K562 (cell line): Measurements from ENCODE around the gene CCDC136. TPM values are rescaled to one million over a fixed set of nuclear protein-coding genes. Genes with fewer than 3 reads are reported as not detected.

ENCODE experiments used
- FOXO4 ChIP-seq: fragments of 450-650 bp; formaldehyde crosslinking; IDR thresholded peaks from 2 replicates; pipeline ENCODE4 v1.4.0; 2020; ENCODE audit warnings: mild to moderate bottlenecking, moderate library complexity
- KDM2B ChIP-seq: fragments of 250-450 bp; sonication (Bioruptor Pico); IDR thresholded peaks from 2 replicates; pipeline ENCODE4 v1.8.0; 2021; ENCODE audit warnings: mild to moderate bottlenecking, moderate library complexity
- NR1H2 ChIP-seq: sonication (generic); formaldehyde crosslinking; IDR thresholded peaks from 2 replicates; pipeline ENCODE4 v1.4.0; 2020; ENCODE audit warnings: mild to moderate bottlenecking, missing genetic modification reagents
- RBM39 ChIP-seq: fragments of 200-400 bp; formaldehyde crosslinking; optimal IDR thresholded peaks from 2 replicates; pipeline ENCODE3; 2018; ENCODE audit warnings: low read depth, low read length
- RERE ChIP-seq: sonication (generic); formaldehyde crosslinking; IDR thresholded peaks from 2 replicates; pipeline ENCODE4 v1.8.0; 2023; ENCODE audit warnings: missing genetic modification reagents, mild to moderate bottlenecking, borderline replicate concordance
- ZMIZ1 ChIP-seq, 2 experiments: fragments of 150-350 bp in 1 of 2; IDR thresholded peaks; 2 replicates each; pipeline ENCODE4 v1.6.1; 2012 to 2016; ENCODE audit warnings: low read depth in 2 of 2, low read length in 2 of 2, mild to moderate bottlenecking in 1 of 2, moderate library complexity in 1 of 2
- ZNF124 ChIP-seq: sonication (generic); formaldehyde crosslinking; IDR thresholded peaks from 2 replicates; pipeline ENCODE4 v1.8.1; 2022; ENCODE audit warnings: missing genetic modification reagents
- polyA plus RNA-seq, 8 experiments: library from polyadenylated mRNA; depleted of rRNA in 4 of 8; stranded (reverse) in 5 of 8; unstranded in 3 of 8; fragments of >200 nt; fragmentation: Nextera tagmentation in 2 of 8; fragmentation: Illumina TruSeq in 1 of 8; extraction: Ambion mirVana in 2 of 8; extraction: Trizol in 1 of 8; gene quantifications; 2 replicates each; pipeline versions ENCODE4 v1.2.1 to v1.2.3, GENCODE V29; 2011 to 2014; ENCODE audit warnings: inconsistent platforms in 1 of 8, missing spikeins in 1 of 8
- total RNA-seq, 7 experiments: library from RNA; depleted of rRNA in 6 of 7; stranded (reverse); fragments of >200 nt in 6 of 7; fragmentation: Illumina TruSeq in 2 of 7; extraction: Trizol in 2 of 7; gene quantifications; 2 replicates each; pipeline versions ENCODE4 v1.2.1 to v1.2.3, GENCODE V29; 2011 to 2021; ENCODE audit warnings: low replicate concordance in 1 of 7

Gene CCDC136
- total and polyA plus RNA-seq, 9 of the 15 experiments (the other 6 are each of a cell fraction or from before 2014, with no cell fraction given), result 2.4 to 40.8 (median 26.5) TPM

GRCh38 chr7:128830231-128831177, 38.7 kb downstream of the CCDC136 start, which contains the start of gene FLNC (continued):
- no peak for TF ChIP-seq ZMIZ1 (IDR thresholded peaks at IDR 0.05; ENCODE audit: low read depth in 2 of 2, low read length in 2 of 2)
- no peak for TF ChIP-seq ZNF124 (CRISPR knock-in tag)
- peak; percentile 92; the same call in 1 of the 2 replicates for TF ChIP-seq RERE (CRISPR knock-in tag)
- no peak for TF ChIP-seq RBM39
- no peak for TF ChIP-seq NR1H2
- TF ChIP-seq KDM2B (CRISPR knock-in tag), result peak; percentile 96
- TF ChIP-seq FOXO4 (CRISPR knock-in tag), result no peak
